HG02610 (cell line): Measurements from ENCODE around the gene COL1A2.

Source experiments
- ATAC-seq: cut with Tn5 transposase; IDR thresholded peaks from one replicate; pipeline ENCODE4 v1.9.1; 2021; ENCODE audit warnings: mild to moderate bottlenecking, moderate library complexity; ENCODE audit not compliant: unreplicated experiment

Gene COL1A2

GRCh38 chr7:94394437-94395140 is at the start of gene COL1A2:
Gene COL1A2, plus strand, starts transcription at chr7:94394895. Its CDS starts 137 bp downstream, at chr7:94395032.
- ATAC-seq: no peak

DNA sequence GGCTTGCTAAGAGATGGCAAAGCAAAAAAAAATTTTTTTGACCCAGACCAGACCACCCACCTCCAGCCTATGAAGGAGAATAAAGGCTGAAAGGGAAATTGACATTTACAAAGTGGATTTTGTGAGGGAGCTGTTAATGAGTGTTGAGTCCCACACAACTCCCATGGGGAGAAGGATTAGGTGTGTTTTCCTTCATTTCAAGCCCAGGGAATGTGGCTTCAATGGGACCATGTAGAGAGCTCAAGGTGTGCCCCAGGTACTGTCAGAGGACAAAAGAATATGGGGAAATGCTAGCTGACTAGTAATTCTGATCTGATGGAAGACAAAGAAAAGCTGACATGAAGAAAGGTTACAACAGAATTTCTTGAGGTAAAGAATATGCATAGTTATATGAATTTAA is 48.8 kb upstream of the COL1A2 start:
- ATAC-seq: no peak

GRCh38 chr7:94348142-94348541 is 46.6 kb upstream of the COL1A2 start:
- ATAC-seq: no peak

DNA sequence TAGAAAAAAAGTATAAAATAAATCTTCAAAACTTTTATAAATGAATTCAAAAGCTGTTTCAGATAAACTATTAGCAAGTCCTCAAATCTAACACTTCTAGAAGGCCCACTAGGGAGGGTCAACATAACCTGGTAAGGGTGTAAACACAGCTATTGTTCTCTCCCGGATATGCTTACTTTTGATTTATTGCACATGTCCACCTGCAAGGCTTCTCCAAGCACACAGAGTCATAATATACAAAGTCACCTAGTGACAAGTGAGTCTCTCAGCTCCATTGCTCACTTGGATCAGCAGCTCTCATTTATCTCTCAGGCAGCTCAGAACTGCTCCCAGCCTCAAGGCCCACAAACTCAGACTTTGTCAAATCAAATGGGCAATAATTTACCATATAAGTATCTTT is 44.0 kb upstream of the COL1A2 start:
- ATAC-seq: no peak

DNA sequence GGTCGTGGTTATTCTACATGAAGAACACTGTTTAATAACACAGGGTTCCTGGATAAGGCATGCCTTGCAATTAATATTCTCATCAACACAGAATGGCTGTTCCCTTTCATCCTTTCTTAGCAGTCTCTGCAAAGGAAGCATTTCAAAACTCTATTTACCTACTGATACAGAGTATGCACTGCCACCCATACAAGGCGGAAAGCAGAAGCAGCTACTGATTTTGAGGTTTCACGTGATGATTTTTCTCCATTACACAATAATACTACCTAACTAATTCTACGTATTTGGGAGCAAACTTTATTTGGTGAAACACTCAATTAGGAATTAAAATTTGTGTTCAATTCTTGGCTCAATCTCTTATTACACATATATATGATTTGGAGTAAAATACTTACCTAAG is 43.0 kb upstream of the COL1A2 start:
- no peak for ATAC-seq

DNA sequence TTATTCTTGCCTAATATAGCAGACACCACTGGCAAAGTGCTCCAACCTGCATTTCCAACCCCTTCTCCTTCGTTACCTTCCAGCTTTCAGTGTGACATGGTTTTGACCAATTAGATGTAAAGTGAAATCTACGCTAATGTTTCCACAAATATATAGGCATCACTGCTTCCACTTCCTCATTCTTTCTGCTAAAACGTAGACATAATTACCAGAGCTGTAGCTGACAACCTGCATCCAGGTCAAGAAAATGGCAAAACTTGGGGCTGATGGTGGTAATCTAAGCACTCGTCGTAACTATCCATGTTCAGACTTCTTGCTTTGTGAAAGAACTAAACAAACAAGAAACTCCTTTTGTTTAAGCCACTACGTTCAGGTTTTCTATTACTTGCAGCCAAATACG is 41.8 kb upstream of the COL1A2 start:
- ATAC-seq: no peak

- no peak for ATAC-seq
Measured at GRCh38 chr7:94354953-94355352, 39.7 kb upstream of the COL1A2 start.

DNA sequence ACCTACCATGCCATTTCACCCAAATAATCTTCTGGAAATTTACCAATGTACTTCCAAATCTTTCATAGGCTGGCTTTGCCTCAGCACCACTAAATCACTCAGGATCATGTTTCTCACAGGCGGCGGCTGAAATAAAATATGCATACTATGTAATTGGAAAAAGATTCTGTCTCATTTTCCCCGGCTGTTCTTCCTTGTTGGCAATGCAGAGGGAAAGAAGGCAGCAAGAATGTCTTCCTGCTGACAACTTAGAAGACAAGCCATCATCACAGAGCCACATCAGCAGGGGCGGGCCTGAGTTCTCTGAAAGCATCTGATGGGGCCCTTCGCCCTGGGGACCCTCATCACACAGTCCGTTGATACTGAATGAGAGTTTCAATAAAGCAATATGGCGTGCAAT is 39.2 kb upstream of the COL1A2 start:
- no peak for ATAC-seq

- ATAC-seq: no peak
Measured at GRCh38 chr7:94357076-94357475, 37.6 kb upstream of the COL1A2 start.

DNA sequence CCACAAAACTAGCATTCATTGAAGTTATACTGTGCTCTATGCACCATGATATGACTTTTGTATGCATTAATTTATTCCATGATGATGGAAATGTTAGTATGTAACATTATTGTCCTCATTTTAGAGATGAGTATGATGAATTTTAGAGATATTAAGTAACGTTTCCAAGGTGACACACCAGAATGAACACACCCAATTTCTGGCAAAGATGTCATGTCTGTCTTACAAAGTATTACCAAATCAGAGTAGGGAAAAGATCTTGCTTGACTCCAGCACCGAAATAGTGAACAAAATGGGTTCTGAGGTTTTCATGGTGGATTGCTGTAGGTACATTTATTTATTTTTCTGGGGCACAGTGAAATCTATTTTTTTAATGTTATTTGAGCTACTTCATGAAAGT is 33.8 kb upstream of the COL1A2 start:
- no peak for ATAC-seq

- ATAC-seq: no peak
Measured at GRCh38 chr7:94362276-94362675, 32.4 kb upstream of the COL1A2 start.

DNA sequence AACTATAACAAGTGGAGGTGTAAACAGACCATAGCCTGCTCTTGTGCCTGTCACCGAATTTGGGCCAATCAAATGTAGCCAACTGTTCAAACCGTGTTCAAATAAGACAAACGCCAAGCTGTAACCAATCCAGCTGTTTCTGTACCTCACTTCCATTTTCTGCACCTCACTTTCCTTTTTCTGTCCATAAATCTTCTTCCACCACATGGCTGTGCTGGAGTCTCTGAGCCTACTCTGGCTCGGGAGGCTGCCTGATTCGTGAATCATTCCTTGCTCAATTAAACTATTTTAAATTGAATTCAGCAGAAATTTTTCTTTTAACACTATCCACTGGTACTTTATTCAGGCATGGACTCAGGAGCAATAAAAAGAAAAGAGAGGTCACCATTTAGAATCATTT is 29.9 kb upstream of the COL1A2 start:
- no peak for ATAC-seq

GRCh38 chr7:94366163-94366562 is 28.5 kb upstream of the COL1A2 start:
- no peak for ATAC-seq

GRCh38 chr7:94366832-94367231 is 27.9 kb upstream of the COL1A2 start:
- ATAC-seq: no peak

- no peak for ATAC-seq
Measured at GRCh38 chr7:94367949-94368348, 26.7 kb upstream of the COL1A2 start.

DNA sequence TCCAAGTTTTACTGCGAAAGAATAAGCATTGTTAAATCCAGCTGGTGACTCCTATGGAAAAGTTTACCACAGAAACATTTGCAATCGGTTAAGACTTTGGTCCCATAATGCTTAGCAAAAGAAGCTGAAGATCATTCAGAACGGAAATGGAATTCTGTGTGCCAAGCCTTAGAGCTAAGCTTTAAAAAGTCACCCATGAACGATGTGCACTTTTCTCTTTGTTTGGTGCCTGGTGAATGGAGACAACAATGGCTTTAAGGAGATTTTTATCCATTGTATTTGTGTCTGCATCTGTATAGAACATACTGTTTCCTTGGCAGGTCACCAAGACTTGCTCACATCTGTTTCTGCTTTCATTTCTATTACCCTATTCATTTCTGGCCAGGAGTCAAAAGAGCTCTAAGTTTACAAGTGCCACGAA is 26.3 kb upstream of the COL1A2 start:
- no peak for ATAC-seq

GRCh38 chr7:94374231-94374630 is 20.5 kb upstream of the COL1A2 start:
- ATAC-seq: no peak

GRCh38 chr7:94374721-94375566 is 19.8 kb upstream of the COL1A2 start:
- no peak for ATAC-seq

DNA sequence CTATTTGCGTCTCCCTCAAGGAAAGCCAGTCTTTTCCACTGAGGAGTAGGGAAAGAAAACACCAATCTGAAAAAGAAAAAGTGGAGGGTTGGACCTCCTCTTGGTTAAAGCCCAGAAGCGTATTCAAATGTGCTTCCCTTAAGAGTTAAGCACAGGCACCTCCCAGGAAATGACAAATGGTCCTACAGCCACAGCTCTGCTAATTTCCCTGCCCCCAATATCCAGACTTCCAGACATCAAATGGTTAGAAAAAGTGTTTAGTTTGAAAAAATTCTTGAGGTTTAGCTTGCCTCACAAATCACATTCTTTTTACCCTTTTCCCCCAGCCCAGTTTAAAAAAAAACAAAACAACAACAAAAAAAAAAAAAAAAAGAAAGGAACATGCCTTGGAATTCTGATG is 19.0 kb upstream of the COL1A2 start:
- ATAC-seq: no peak

GRCh38 chr7:94376281-94376680 is 18.4 kb upstream of the COL1A2 start:
- no peak for ATAC-seq

DNA sequence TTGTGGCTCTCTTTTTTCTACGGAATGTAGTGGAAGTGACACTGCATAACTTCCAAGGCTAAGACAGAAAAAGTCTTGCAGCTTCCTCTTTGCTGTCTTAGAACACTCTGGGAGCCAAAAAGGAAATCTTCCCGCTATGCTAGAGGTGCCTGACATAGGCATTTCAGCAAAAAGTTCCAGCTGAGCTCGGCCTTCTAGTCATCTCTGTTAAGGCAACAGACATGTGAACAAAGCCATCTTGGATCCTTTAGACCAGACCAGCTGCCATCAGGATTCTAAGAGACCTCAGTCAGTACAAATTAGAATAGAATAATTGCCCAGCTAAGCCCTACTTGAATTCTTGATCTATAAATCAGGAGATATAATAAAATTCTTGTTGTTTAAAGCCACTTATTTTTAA is 16.3 kb upstream of the COL1A2 start:
- ATAC-seq: no peak

DNA sequence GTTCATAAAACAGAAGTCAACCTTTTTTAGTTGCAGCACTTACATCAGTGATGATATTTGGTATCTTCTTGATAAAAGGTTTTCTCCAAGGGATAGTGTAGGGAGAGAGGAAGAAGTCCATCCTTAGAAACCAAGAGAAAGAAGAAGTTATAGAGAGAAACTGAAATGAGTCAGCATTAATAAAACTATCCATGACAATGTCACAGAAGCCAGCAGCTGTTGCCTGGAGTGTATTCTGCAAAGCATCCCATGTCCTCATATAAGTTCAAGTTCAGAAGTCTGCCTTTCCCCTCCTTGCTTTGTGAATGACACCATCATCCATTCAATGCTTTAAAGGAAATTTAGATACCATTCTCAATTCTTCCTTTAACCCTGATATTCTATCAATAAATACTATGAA is 14.4 kb upstream of the COL1A2 start:
- no peak for ATAC-seq
